OCI-LY1 (cell line): Measurements from ENCODE around the gene TMEM38B.

Source experiments
- H2AFZ ChIP-seq: fragments of 200-600 bp; sonication (generic), shearing (Covaris generic); 2 replicates; pipeline ENCODE4 v1.6.0; 2014; ENCODE audit warnings: antibody characterized with exemption, mild to moderate bottlenecking, low read length
- H3F3A ChIP-seq: fragments of 200-600 bp; sonication (generic), shearing (Covaris generic); 2 replicates; pipeline ENCODE4 v1.6.0; 2014; ENCODE audit warnings: mild to moderate bottlenecking, antibody characterized with exemption, low read length, moderate library complexity; ENCODE audit not compliant: insufficient read depth
- H3K27ac ChIP-seq: fragments of 200-600 bp; sonication (generic); 2 replicates; pipeline ENCODE4 v1.5.1; 2014; ENCODE audit warnings: low read length, mixed run types, mild to moderate bottlenecking, low read depth; ENCODE audit not compliant: poor library complexity, severe bottlenecking
- H3K27me3 ChIP-seq: fragments of 200-600 bp; sonication (generic); 2 replicates; pipeline ENCODE4 v1.6.0; 2014; ENCODE audit warnings: antibody characterized with exemption, mild to moderate bottlenecking, low read length, moderate library complexity; ENCODE audit not compliant: insufficient read depth
- H3K36me3 ChIP-seq: fragments of 200-600 bp; sonication (generic); 2 replicates; pipeline ENCODE4 v1.6.1; 2014; ENCODE audit warnings: mild to moderate bottlenecking, antibody characterized with exemption, low read length, moderate library complexity, mixed read lengths; ENCODE audit not compliant: insufficient read depth
- H3K4me1 ChIP-seq: fragments of 200-600 bp; sonication (generic); 2 replicates; pipeline ENCODE4 v1.5.1; 2014; ENCODE audit warnings: mild to moderate bottlenecking, low read length, moderate library complexity; ENCODE audit not compliant: insufficient read depth, severe bottlenecking
- H3K4me2 ChIP-seq: fragments of 200-600 bp; sonication (generic), shearing (Covaris generic); 2 replicates; pipeline ENCODE4 v1.6.1; 2014; ENCODE audit warnings: low read length
- H3K4me3 ChIP-seq: fragments of 200-600 bp; sonication (generic); 2 replicates; pipeline ENCODE4 v1.5.1; 2014; ENCODE audit warnings: low read length, low read depth, mild to moderate bottlenecking, mixed read lengths; ENCODE audit not compliant: poor library complexity, severe bottlenecking
- H3K79me2 ChIP-seq: fragments of 200-600 bp; shearing (Covaris generic); 2 replicates; pipeline ENCODE4 v1.6.1; 2016; ENCODE audit warnings: mixed run types, low read length, mixed read lengths; ENCODE audit not compliant: insufficient read depth
- H3K9ac ChIP-seq: fragments of 200-600 bp; sonication (generic), shearing (Covaris generic); 2 replicates; pipeline ENCODE4 v1.6.1; 2014; ENCODE audit warnings: mild to moderate bottlenecking, low read length, mixed read lengths
- H3K9me2 ChIP-seq: fragments of 200-600 bp; sonication (generic), shearing (Covaris generic); 2 replicates; pipeline ENCODE4 v1.6.1; 2014; ENCODE audit warnings: low read depth, mild to moderate bottlenecking, low read length, mixed read lengths
- H3K9me3 ChIP-seq: fragments of 200-600 bp; shearing (Covaris generic); 2 replicates; pipeline ENCODE4 v1.6.1; 2014; ENCODE audit warnings: low read length, mixed read lengths
- H4K20me1 ChIP-seq: fragments of 200-600 bp; sonication (generic), shearing (Covaris generic); 2 replicates; pipeline ENCODE4 v1.6.0; 2016; ENCODE audit warnings: mild to moderate bottlenecking, low read length; ENCODE audit not compliant: insufficient read depth
- EZH2 ChIP-seq: fragments of 200-600 bp; sonication (generic), shearing (Covaris generic); IDR thresholded peaks from 2 replicates; pipeline ENCODE4 v1.8.0; 2017; ENCODE audit warnings: borderline replicate concordance, mixed run types, mild to moderate bottlenecking, antibody characterized with exemption, low read length, moderate library complexity, mixed read lengths
- TF ChIP-seq, protein P1 (sequence below): fragments of 200-600 bp; sonication (generic), shearing (Covaris generic); IDR thresholded peaks from 2 replicates; pipeline ENCODE4 v1.5.1; 2017; ENCODE audit warnings: mild to moderate bottlenecking, antibody characterized with exemption, low read length, moderate library complexity, mixed read lengths

TMEM38B gene

DNA sequence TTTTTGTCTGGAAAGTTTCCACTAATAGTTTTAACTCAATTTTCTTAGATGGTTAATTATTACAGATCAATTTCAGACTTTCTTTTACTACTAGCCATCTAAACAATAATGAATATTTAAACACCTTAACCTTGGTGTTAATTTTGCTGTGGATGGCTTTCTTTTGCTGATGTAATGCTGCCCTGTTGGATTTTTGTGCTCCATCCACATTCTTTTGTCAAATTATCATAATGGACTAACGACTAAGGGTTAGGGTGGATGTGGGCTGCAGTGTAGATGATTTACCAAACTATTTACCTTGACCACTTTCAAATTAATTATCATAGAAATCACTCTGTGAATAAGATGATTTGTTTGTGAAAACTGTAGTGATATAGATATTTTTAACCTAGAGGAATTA, 15.6 kb upstream of the TMEM38B start:
- TF ChIP-seq, protein P1, sequence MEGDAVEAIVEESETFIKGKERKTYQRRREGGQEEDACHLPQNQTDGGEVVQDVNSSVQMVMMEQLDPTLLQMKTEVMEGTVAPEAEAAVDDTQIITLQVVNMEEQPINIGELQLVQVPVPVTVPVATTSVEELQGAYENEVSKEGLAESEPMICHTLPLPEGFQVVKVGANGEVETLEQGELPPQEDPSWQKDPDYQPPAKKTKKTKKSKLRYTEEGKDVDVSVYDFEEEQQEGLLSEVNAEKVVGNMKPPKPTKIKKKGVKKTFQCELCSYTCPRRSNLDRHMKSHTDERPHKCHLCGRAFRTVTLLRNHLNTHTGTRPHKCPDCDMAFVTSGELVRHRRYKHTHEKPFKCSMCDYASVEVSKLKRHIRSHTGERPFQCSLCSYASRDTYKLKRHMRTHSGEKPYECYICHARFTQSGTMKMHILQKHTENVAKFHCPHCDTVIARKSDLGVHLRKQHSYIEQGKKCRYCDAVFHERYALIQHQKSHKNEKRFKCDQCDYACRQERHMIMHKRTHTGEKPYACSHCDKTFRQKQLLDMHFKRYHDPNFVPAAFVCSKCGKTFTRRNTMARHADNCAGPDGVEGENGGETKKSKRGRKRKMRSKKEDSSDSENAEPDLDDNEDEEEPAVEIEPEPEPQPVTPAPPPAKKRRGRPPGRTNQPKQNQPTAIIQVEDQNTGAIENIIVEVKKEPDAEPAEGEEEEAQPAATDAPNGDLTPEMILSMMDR, result no peak
- no peak for TF ChIP-seq EZH2
- H3K9me2 ChIP-seq, result no peaks in the 10 kb centered on the region
- H3K27ac ChIP-seq, result no peak overlapping the region
- H3K9ac ChIP-seq, result no peak overlapping the region
- H3K4me2 ChIP-seq, result no peak overlapping the region
- no peaks in the 10 kb centered on the region for H3K27me3 ChIP-seq
- no peaks in the 10 kb centered on the region for H3K9me3 ChIP-seq
- H3K4me1 ChIP-seq, result no peaks in the 10 kb centered on the region
- no peaks in the 10 kb centered on the region for H3K79me2 ChIP-seq
- H3K36me3 ChIP-seq, result no peaks in the 10 kb centered on the region
- no peaks in the 10 kb centered on the region for H3F3A ChIP-seq
- H2AFZ ChIP-seq, result no peak overlapping the region
- no peaks in the 10 kb centered on the region for H4K20me1 ChIP-seq
- H3K4me3 ChIP-seq, result no peak overlapping the region

DNA sequence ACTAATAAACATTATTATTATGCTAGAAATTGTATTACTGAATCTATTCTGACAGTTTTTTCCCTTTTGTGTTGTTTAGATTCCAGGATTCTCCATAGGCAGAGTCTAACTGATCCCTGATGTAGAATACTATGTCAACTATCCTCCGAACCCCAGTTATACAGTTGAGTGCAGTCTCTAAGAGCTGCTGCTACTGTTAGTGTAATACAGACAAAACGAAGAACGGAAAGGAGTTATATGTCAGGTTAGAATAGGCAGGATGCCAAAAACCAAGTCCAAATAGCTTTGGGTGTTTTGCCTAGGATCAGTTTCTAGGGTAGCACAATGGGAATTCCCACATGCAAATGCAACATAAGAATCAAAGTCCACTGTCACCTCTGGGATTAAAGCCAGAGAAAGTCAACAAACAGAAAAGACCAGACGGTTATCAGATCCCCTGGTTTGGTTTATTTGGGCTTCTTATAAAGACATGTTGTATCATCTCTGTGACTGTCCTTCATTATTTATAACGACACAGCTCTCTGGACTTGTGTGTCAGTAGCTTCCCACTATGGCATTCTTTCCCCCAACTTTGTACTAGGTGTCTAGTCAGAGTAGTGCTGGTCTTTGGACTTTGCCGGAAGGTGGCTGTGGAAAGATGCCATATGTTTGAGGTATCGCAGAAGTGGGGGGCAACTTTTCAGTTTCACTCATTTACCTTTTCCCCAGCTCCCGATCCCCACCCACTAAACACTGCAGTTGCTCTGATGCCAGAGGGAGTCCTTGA, 14.9 kb upstream of the TMEM38B start:
- H3K4me2 ChIP-seq, result no peak overlapping the region

DNA sequence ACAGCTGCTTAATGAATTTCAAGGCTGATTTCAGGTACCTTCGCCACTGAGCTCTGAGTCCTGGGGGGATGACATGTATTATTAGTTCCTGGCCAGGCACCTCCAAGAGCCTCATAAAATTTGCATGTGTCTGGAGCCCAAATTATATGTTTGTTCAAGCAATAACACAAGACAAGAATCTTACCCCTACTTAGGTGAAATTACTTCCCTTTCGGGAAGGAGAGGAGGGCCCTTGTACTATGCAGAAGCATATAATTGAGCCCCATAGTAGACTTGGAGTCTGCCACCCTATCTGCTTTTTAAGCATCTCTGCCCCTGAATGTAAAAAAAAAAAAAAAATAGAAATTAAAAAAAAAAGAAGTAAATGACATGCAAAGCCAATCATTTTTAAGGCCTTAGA, 13.0 kb upstream of the TMEM38B start:
- Histone ChIP-seq H3K9ac (no peak overlapping the region), H3K9me2 (no peaks in the 10 kb centered on the region), H4K20me1 (no peaks in the 10 kb centered on the region), H3K4me1 (no peaks in the 10 kb centered on the region), H3K79me2 (no peaks in the 10 kb centered on the region), H3K9me3 (no peaks in the 10 kb centered on the region), H3K36me3 (no peaks in the 10 kb centered on the region), H3K4me2 (no peak overlapping the region), H3K4me3 (no peak overlapping the region), H3K27ac (no peak overlapping the region), H3K27me3 (no peaks in the 10 kb centered on the region), H2AFZ (no peak overlapping the region), H3F3A (no peaks in the 10 kb centered on the region)
- TF ChIP-seq, protein P1, result no peak
- TF ChIP-seq EZH2, result no peak

More for the DNA sequence above, 14.9 kb upstream of the TMEM38B start:
- no peaks in the 10 kb centered on the region for H3K79me2 ChIP-seq
- no peaks in the 10 kb centered on the region for H3K36me3 ChIP-seq
- H3K9me3 ChIP-seq, result no peaks in the 10 kb centered on the region
- H3K9ac ChIP-seq, result no peak overlapping the region
- no peak for TF ChIP-seq EZH2
- TF ChIP-seq, protein P1, result no peak
- no peak overlapping the region for H3K27ac ChIP-seq
- no peaks in the 10 kb centered on the region for H3F3A ChIP-seq
- H3K4me3 ChIP-seq, result no peak overlapping the region
- H2AFZ ChIP-seq, result no peak overlapping the region
- H3K27me3 ChIP-seq, result no peaks in the 10 kb centered on the region
- H3K9me2 ChIP-seq, result no peaks in the 10 kb centered on the region
- no peaks in the 10 kb centered on the region for H3K4me1 ChIP-seq
- H4K20me1 ChIP-seq, result no peaks in the 10 kb centered on the region
